Gastrocnemius medialis (tissue), 4 donors: ENCODE data around the gene LHX1. TPM values are rescaled to one million over a fixed set of nuclear protein-coding genes. Genes with fewer than 3 reads are reported as not detected.

ENCODE experiments used
- ATAC-seq, 2 donors: fragments of 150-250 bp; one replicate each; pipeline ENCODE4 v1.9.1; 2016
- DNase-seq, 2 donors: peaks; one replicate each; pipeline ENCODE4 v3.0.0-alpha.2; 2019
- H3K27ac ChIP-seq, 4 donors: fragments of 200-600 bp; sonication (generic); 1 replicate in 1 of 4; 2 replicates in 3 of 4; pipeline ENCODE4 v1.5.1; 2016 to 2018; ENCODE audit warnings: mild to moderate bottlenecking in 2 of 4, moderate library complexity in 1 of 4
- H3K27me3 ChIP-seq, 3 donors: fragments of 200-600 bp; sonication (generic) in 2 of 3; 1 replicate in 1 of 3; 2 replicates in 2 of 3; pipeline versions ENCODE4 v1.5.1 to v1.6.0; 2016 to 2019; ENCODE audit warnings: mild to moderate bottlenecking in 1 of 3, moderate library complexity in 1 of 3
- H3K36me3 ChIP-seq, 2 donors: fragments of 200-600 bp; sonication (generic) in 1 of 2; one replicate each; pipeline ENCODE4 v1.5.1; 2017 to 2018
- H3K4me1 ChIP-seq, 2 donors: fragments of 200-600 bp; sonication (generic) in 1 of 2; one replicate each; pipeline ENCODE4 v1.5.1; 2016 to 2017; ENCODE audit warnings: mild to moderate bottlenecking in 2 of 2
- H3K4me3 ChIP-seq, 4 donors: fragments of 200-600 bp; sonication (generic) in 3 of 4; 1 replicate in 1 of 4; 2 replicates in 3 of 4; pipeline ENCODE4 v1.5.1; 2016 to 2019; ENCODE audit warnings: mild to moderate bottlenecking in 2 of 4
- H3K9me3 ChIP-seq, 3 donors: fragments of 200-600 bp; sonication (generic) in 2 of 3; 1 replicate in 1 of 3; 2 replicates in 2 of 3; pipeline ENCODE4 v1.5.1; 2016 to 2019
- POLR2A ChIP-seq, 2 donors: fragments of 450-650 bp; IDR thresholded peaks; one replicate each; pipeline ENCODE4 v1.6.1; 2017; ENCODE audit warnings: antibody characterized with exemption in 2 of 2, mild to moderate bottlenecking in 2 of 2, moderate library complexity in 2 of 2
- in situ Hi-C, 4 donors: fragments of 200-750 bp; cut with MboI; loops; one replicate each; pipeline versions ENCODE4 v1.15.0 to v1.8.0; 2017; ENCODE audit warnings: low sequenced_read_pairs in 4 of 4
- intact Hi-C: fragments of 100-400 bp; cut with DNase I; formaldehyde crosslinking; loops from one replicate; pipeline ENCODE4 v1.15.1; 2023; ENCODE audit warnings: low total_unique reads
- total RNA-seq, 4 donors: library from RNA; depleted of rRNA; stranded (reverse); fragments of >200 nt; gene quantifications; one replicate each; pipeline versions ENCODE4 v1.1.0 to v1.2.3, GENCODE V29; 2016
- TF ChIP-seq, protein P1 (sequence below), 5 experiments: fragments of 450-650 bp in 3 of 5; fragments of 200-600 bp in 2 of 5; sonication (generic) in 2 of 5; IDR thresholded peaks in 4 of 5; conservative IDR thresholded peaks in 1 of 5; 1 replicate in 4 of 5; 2 replicates in 1 of 5; pipeline ENCODE4 v1.5.1; 2016 to 2019; ENCODE audit warnings: antibody characterized with exemption in 5 of 5, mild to moderate bottlenecking in 3 of 5, moderate library complexity in 3 of 5

The LHX1 gene
- total RNA-seq, 4 donors from 2014 or later: not detected

DNA sequence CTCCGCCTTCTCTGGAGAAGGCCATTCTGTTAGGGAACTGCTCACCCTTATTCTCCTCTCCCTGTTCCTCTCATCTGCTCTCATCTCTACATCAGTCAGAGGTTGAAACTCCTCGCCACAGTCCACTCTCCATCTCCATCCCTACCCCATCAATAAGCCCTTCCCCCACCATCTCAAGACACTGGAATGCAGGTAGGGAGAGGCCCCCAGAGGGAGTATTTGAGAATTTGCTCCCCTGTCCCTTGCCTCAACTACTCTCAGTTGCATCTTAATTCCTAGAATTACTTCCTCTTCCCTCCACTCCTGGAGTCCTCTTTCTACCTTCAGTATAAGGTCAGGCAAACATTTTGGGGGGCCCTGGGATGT lies 9.4 kb downstream of the LHX1 start:
- intact Hi-C loops: loop anchor here (5.0 kb wide), 5 partner anchors 101 to 461 kb away; partner anchors contain the start of genes ACACA, MRM1, MYO19 and PIGW
- H3K27me3 ChIP-seq: peaks cover 60 to 63% (median 63%) of the 10 kb centered on the region in 3 donors
- in situ Hi-C loops: loop anchor here in 1 of 4 donors (25.0 kb wide), 1 partner anchor 309 kb away; no protein-coding TSS in a partner anchor

DNA sequence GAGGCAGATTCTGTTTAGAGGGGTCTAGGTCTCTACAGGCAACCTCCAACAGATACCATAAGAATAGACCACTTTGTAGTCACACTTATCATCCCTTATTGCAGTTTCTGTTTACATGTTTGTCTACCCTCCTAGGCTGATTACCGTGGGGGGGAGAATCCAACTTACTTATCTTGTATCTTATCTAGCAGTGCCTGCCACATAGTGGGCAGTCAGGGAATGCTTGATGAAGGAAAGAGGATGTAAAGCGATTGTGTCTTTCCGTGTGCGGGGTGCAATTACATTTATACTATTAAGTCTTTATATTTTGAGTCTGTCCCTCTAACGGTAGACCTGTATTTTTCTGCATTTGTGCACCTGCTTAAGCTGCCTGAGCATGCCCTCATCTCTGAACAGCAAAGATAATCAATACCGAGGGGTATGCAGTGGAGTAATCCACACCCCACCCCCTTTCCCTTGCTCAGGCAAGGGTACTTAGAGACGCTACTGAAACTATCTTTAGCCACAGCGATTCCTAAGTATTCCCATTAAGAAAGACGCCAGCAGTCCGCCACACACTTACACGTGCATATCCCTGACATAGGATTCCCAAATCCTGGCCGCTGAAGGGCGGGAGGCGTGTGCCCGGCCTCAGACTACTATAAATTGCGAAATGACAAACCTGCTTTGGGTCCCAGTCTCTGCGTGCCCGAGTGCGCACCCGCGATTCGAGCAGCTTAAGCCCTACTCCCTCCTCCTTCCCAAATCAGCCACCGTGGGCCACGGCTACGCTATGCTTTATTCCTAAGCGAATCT lies 10.8 kb downstream of the LHX1 start:
- DNase-seq (no peak), ATAC-seq (peak; percentile 53 to 59)
- Histone ChIP-seq H3K36me3 (peaks cover 0 to 18% of the 10 kb centered on the region in 2 donors), H3K9me3 (no peaks in the 10 kb centered on the region), H3K27ac (peak overlapping the region; percentile 78 to 92 (median 84)), H3K4me3 (peak overlapping the region; percentile 68 to 96 (median 86)), H3K27me3 (peaks cover 46 to 49% (median 49%) of the 10 kb centered on the region in 3 donors), H3K4me1 (peaks cover 15 to 19% of the 10 kb centered on the region in 2 donors)
- no peak for TF ChIP-seq POLR2A (IDR thresholded peaks at IDR 0.05)
- TF ChIP-seq, protein P1, sequence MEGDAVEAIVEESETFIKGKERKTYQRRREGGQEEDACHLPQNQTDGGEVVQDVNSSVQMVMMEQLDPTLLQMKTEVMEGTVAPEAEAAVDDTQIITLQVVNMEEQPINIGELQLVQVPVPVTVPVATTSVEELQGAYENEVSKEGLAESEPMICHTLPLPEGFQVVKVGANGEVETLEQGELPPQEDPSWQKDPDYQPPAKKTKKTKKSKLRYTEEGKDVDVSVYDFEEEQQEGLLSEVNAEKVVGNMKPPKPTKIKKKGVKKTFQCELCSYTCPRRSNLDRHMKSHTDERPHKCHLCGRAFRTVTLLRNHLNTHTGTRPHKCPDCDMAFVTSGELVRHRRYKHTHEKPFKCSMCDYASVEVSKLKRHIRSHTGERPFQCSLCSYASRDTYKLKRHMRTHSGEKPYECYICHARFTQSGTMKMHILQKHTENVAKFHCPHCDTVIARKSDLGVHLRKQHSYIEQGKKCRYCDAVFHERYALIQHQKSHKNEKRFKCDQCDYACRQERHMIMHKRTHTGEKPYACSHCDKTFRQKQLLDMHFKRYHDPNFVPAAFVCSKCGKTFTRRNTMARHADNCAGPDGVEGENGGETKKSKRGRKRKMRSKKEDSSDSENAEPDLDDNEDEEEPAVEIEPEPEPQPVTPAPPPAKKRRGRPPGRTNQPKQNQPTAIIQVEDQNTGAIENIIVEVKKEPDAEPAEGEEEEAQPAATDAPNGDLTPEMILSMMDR (IDR thresholded peaks at IDR 0.05 in 4 of 5, conservative IDR thresholded peaks at IDR 0.05 in 1 of 5): no peak
- intact Hi-C loops: loop anchor here (1.0 to 5.0 kb wide), 6 partner anchors 99 to 459 kb away; partner anchors contain the start of genes ACACA, MRM1, MYO19 and PIGW
- in situ Hi-C loops: loop anchor here in 1 of 4 donors (25.0 kb wide), 1 partner anchor 311 kb away; no protein-coding TSS in a partner anchor

More for the DNA sequence above, 9.4 kb downstream of the LHX1 start:
- H3K4me3 ChIP-seq: no peak overlapping the region
- peaks cover 0 to 4% of the 10 kb centered on the region in 2 donors for H3K36me3 ChIP-seq
- DNase-seq: no peak
- H3K9me3 ChIP-seq: no peaks in the 10 kb centered on the region
- no peak overlapping the region for H3K27ac ChIP-seq
- peaks cover 15 to 27% of the 10 kb centered on the region in 2 donors for H3K4me1 ChIP-seq
- TF ChIP-seq, protein P1 (IDR thresholded peaks at IDR 0.05 in 4 of 5, conservative IDR thresholded peaks at IDR 0.05 in 1 of 5): no peak
- TF ChIP-seq POLR2A (IDR thresholded peaks at IDR 0.05): no peak
- ATAC-seq: no peak

DNA sequence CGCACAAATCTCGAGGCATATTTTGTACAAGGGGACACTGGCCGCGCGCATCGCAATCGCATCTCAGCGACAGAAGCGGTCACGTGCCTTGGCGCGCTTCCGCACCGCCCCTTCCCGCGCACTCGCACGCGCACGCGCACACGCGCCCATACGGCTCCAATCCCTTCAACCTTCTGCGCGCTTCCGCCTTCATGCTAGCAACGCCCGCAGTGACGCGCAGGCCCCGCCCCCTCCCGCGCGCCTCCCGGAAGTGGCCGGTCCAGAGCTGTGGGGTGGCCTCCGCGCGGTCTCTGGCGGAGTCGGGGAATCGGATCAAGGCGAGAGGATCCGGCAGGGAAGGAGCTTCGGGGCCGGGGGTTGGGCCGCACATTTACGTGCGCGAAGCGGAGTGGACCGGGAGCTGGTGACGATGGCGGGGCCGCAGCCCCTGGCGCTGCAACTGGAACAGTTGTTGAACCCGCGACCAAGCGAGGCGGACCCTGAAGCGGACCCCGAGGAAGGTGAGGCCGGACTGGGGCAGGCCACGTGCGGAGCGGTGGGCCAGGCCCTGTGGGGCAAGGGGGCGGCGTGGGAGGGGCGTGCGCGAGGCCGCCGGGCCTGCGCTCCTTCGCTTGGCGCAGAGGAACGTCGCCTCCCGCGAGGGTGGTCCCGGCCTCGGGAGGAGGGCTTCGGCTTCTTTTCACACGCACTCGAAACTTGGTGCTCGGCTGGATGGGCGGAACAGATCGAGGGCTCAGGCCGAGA lies 11.6 kb downstream of the LHX1 start, which contains the start of gene AATF:
Gene AATF, plus strand, starts transcription at position 238 of the 744 bp plus-strand sequence. Its CDS starts 172 bp downstream, at position 410.
- H3K9me3 ChIP-seq: no peaks in the 10 kb centered on the region
- H3K27ac ChIP-seq: peak within 1 kb of the TSS; percentile 78 to 92 (median 84)
- H3K4me3 ChIP-seq: peak within 1 kb of the TSS; percentile 68 to 96 (median 86)
- peaks cover 15 to 19% of the 10 kb centered on the region in 2 donors for H3K4me1 ChIP-seq
- H3K36me3 ChIP-seq: peaks cover 0 to 26% of the 10 kb centered on the region in 2 donors
- intact Hi-C loops (loop anchor here (1.0 to 5.0 kb wide), 6 partner anchors 98 to 458 kb away; partner anchors contain the start of genes ACACA, MRM1, MYO19 and PIGW), in situ Hi-C loops (loop anchor here in 1 of 4 donors (25.0 kb wide), 1 partner anchor 312 kb away; no protein-coding TSS in a partner anchor)
- DNase-seq (peak; percentile 89 to 93), ATAC-seq (peak; percentile 96 to 98)
- H3K27me3 ChIP-seq: peaks cover 38 to 41% (median 41%) of the 10 kb centered on the region in 3 donors
- TF ChIP-seq, protein P1 (IDR thresholded peaks at IDR 0.05 in 4 of 5, conservative IDR thresholded peaks at IDR 0.05 in 1 of 5): no peak
- TF ChIP-seq POLR2A (IDR thresholded peaks at IDR 0.05): peak; percentile 50 to 74

DNA sequence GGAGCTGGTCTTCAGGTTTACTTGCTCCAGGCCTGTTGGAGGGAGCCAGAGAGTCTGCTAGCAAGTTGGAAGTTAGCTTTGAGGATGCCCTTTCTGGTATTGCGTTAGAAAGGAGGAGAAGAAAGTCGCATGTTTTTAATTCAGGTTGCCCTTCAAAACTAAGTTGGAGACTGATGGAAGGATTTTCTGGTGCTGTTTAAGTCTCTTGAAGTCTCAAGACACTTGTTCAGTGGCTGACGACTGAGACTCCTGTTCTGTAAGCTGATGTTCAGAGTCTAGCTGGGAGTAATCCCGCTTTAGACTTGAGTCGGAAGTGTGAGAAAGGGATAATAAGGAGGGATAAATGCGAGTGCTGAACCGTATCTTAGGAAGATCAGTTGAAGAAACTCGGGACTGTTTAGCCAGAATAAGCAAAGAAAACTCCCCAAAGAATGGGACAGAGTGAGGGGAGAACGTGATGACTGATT lies 12.2 kb downstream of the LHX1 start:
- H3K27me3 ChIP-seq: peaks cover 32 to 35% (median 35%) of the 10 kb centered on the region in 3 donors
- ATAC-seq: peak; percentile 36 to 42
- TF ChIP-seq, protein P1 (IDR thresholded peaks at IDR 0.05 in 4 of 5, conservative IDR thresholded peaks at IDR 0.05 in 1 of 5): no peak
- no peak for TF ChIP-seq POLR2A (IDR thresholded peaks at IDR 0.05)
- in situ Hi-C loops (loop anchor here in 1 of 4 donors (25.0 kb wide), 1 partner anchor 312 kb away; no protein-coding TSS in a partner anchor), intact Hi-C loops (loop anchor here (5.0 kb wide), 5 partner anchors 98 to 458 kb away; partner anchors contain the start of genes ACACA, MRM1, MYO19 and PIGW)
- peaks cover 0 to 32% of the 10 kb centered on the region in 2 donors for H3K36me3 ChIP-seq
- peak overlapping the region; percentile 78 to 92 (median 84) for H3K27ac ChIP-seq
- H3K9me3 ChIP-seq: no peaks in the 10 kb centered on the region
- DNase-seq: no peak
- H3K4me1 ChIP-seq: peaks cover 15 to 19% of the 10 kb centered on the region in 2 donors
- peak overlapping the region; percentile 68 to 96 (median 86) for H3K4me3 ChIP-seq
